ENCODE measurements around the gene PPP1R13B.

DNA sequence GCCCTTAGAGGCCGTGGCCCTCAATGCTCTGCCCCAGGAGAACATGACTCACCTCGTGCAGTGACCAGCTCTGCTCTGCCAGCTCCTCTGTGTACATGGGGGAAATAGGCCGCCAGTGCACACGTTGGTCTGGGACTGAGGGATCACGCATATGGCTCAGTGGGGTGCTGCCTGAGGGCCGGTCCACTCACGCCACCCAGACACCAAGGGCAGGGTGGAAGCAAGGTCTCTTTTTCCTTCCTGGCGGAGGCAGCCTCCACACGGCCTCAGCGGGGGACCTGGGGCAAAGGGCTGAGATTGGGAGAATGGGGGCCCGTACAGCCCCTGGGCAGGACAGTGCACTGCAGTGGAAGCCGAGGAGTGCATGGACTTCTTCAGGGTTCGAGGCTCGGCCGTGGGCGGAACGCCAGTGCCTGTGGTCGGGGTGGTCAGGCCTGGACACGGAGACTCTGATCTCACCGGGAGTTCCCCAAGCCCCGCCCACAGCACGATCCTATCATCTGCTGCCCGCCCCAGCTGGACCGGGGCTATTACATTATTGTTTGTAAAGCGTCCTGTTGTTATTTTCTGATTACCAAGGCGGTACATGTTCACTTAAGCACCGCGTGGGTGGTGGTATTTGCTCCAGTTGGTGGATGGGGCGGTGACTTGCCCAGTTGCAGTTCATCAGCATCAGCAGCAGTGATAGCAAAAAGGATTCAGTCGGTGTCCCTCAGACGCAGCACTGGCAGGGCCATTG lies 42.1 kb upstream of the PPP1R13B start:
- no peak for TF ChIP-seq POLR2A (IDR thresholded peaks at IDR 0.05)
- TF ChIP-seq, protein P1, sequence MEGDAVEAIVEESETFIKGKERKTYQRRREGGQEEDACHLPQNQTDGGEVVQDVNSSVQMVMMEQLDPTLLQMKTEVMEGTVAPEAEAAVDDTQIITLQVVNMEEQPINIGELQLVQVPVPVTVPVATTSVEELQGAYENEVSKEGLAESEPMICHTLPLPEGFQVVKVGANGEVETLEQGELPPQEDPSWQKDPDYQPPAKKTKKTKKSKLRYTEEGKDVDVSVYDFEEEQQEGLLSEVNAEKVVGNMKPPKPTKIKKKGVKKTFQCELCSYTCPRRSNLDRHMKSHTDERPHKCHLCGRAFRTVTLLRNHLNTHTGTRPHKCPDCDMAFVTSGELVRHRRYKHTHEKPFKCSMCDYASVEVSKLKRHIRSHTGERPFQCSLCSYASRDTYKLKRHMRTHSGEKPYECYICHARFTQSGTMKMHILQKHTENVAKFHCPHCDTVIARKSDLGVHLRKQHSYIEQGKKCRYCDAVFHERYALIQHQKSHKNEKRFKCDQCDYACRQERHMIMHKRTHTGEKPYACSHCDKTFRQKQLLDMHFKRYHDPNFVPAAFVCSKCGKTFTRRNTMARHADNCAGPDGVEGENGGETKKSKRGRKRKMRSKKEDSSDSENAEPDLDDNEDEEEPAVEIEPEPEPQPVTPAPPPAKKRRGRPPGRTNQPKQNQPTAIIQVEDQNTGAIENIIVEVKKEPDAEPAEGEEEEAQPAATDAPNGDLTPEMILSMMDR (IDR thresholded peaks at IDR 0.05), result no peak
